C4-2B (cell line): ENCODE data around the gene CFD.

Source experiments
- CTCF ChIP-seq: fragments of 450-650 bp; conservative IDR thresholded peaks from 2 replicates; pipeline ENCODE4 v1.5.1; 2017; ENCODE audit warnings: mild to moderate bottlenecking
- ZFX ChIP-seq: fragments of 450-650 bp; IDR thresholded peaks from 2 replicates; pipeline ENCODE4 v1.6.1; 2017

- TF ChIP-seq CTCF (no peak), ZFX (no peak; the same call in 1 of the 2 replicates)
Observed at GRCh38 chr19:831407-832369, 27.8 kb upstream of the CFD start.
